Epithelial cell of esophagus (primary cell): Measurements from ENCODE around the gene PACS1.

Source experiments
- DNase-seq: peaks from one replicate; pipeline ENCODE4 v3.0.0; 2010; ENCODE audit warnings: low read depth
- H3K4me3 ChIP-seq: 2 replicates; pipeline ENCODE4 v1.5.1; 2011; ENCODE audit warnings: mild to moderate bottlenecking, low read length, control low read depth
- CTCF ChIP-seq: IDR thresholded peaks from 2 replicates; pipeline ENCODE4 v1.5.1; 2011; ENCODE audit warnings: low read depth, mild to moderate bottlenecking, low read length, control low read depth, inconsistent platforms; ENCODE audit not compliant: insufficient read depth; ENCODE audit errors: missing control alignments

Gene PACS1

GRCh38 chr11:66044757-66045156 is 25.3 kb upstream of the PACS1 start:
- no peak for TF ChIP-seq CTCF
- peak; percentile 18 for DNase-seq
- no peak overlapping the region for H3K4me3 ChIP-seq

- no peak overlapping the region for H3K4me3 ChIP-seq
- DNase-seq = peak; percentile 80
- TF ChIP-seq CTCF = peak; percentile 87
Measured at GRCh38 chr11:66045177-66045639, 24.9 kb upstream of the PACS1 start.

GRCh38 chr11:66046901-66047300 is 23.2 kb upstream of the PACS1 start:
- no peak overlapping the region for H3K4me3 ChIP-seq
- no peak for TF ChIP-seq CTCF
- DNase-seq = no peak

GRCh38 chr11:66047541-66048365 is 22.3 kb upstream of the PACS1 start:
- no peak for DNase-seq
- no peak for TF ChIP-seq CTCF
- H3K4me3 ChIP-seq = no peak overlapping the region

GRCh38 chr11:66048547-66049323 is 21.3 kb upstream of the PACS1 start, which contains the start of gene GAL3ST3:
GAL3ST3 (minus strand) TSS chr11:66049161; CDS start chr11:66045415, 3,746 bp downstream.
- no peak for TF ChIP-seq CTCF
- DNase-seq = no peak
- H3K4me3 ChIP-seq = no peak within 1 kb of the TSS

- no peak for TF ChIP-seq CTCF
- no peak for DNase-seq
- H3K4me3 ChIP-seq = no peak overlapping the region
Measured at GRCh38 chr11:66050581-66051231, 19.4 kb upstream of the PACS1 start.
